Mammary epithelial cell (primary cell): ENCODE results near the gene LMF2.

Experiments used
- EZH2 ChIP-seq: IDR thresholded peaks from 2 replicates; pipeline ENCODE4 v1.6.1; 2012; ENCODE audit warnings: low read length, inconsistent platforms, borderline replicate concordance
- TF ChIP-seq, protein P1 (sequence below), 2 donors: IDR thresholded peaks in 1 of 2; conservative IDR thresholded peaks in 1 of 2; 2 replicates each; pipeline ENCODE4 v1.5.1; 2011 to 2012; ENCODE audit warnings: inconsistent platforms in 2 of 2, low read length in 2 of 2, mild to moderate bottlenecking in 2 of 2, control low read depth in 1 of 2, low read depth in 1 of 2; ENCODE audit not compliant: insufficient read depth in 1 of 2; ENCODE audit errors: extremely low read depth in 1 of 2

DNA sequence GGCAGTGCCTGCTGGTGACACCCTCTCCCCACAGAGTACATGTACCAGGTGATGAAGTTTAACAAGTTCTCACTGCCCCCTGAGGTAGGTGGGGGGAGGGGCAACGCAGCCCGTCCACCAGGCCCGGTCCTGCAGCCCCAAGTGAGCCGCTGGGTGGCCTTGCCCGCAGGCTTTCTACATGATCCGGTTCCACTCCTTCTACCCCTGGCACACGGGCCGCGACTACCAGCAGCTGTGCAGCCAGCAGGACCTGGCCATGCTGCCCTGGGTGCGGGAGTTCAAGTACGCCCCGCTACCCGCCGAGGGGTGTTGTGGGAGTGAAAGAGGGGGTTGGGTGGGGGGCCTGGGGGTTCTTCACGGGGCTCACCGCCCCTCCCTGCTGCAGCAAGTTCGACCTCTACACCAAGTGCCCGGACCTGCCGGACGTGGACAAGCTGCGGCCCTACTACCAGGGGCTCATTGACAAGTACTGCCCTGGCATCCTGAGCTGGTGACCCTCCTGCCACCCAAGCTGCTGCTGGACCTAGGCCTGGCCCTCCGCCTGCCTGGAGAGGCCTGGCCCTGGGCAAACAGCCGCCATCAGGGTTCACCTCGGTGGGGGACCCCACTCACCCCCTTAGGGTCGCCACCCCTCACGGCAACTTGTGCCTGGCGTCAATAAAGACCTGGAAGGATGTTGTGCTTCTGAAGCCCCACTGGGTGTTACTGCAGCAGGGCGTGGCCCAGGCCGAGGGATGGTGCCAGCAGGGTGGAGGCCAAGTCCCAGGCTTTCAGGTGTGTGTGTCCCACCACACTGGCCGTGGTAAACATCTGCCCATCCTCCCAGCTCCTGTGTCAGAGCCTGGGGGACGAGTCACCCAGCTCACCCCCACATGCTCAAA is 17.9 kb downstream of the LMF2 start:
- TF ChIP-seq, protein P1, sequence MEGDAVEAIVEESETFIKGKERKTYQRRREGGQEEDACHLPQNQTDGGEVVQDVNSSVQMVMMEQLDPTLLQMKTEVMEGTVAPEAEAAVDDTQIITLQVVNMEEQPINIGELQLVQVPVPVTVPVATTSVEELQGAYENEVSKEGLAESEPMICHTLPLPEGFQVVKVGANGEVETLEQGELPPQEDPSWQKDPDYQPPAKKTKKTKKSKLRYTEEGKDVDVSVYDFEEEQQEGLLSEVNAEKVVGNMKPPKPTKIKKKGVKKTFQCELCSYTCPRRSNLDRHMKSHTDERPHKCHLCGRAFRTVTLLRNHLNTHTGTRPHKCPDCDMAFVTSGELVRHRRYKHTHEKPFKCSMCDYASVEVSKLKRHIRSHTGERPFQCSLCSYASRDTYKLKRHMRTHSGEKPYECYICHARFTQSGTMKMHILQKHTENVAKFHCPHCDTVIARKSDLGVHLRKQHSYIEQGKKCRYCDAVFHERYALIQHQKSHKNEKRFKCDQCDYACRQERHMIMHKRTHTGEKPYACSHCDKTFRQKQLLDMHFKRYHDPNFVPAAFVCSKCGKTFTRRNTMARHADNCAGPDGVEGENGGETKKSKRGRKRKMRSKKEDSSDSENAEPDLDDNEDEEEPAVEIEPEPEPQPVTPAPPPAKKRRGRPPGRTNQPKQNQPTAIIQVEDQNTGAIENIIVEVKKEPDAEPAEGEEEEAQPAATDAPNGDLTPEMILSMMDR (conservative IDR thresholded peaks at IDR 0.05 in 1 of 2, IDR thresholded peaks at IDR 0.05 in 1 of 2; ENCODE audit: extremely low read depth in 1 of 2, insufficient read depth in 1 of 2, low read depth in 1 of 2, low read length in 2 of 2) = no peak
- no peak for TF ChIP-seq EZH2
